OCI-LY7 (cell line): ENCODE data around the gene BLTP3A.

Source experiments
- CTCF ChIP-seq: fragments of 200-600 bp; sonication (generic); conservative IDR thresholded peaks from 2 replicates; pipeline ENCODE4 v1.5.1; 2014; ENCODE audit warnings: mild to moderate bottlenecking, antibody characterized with exemption, low read length, moderate library complexity, mixed read lengths
- EZH2phosphoT487 ChIP-seq: fragments of 200-600 bp; sonication (generic); IDR thresholded peaks from 2 replicates; pipeline ENCODE4 v1.6.1; 2018; ENCODE audit warnings: low read depth, borderline replicate concordance, mild to moderate bottlenecking, mixed run types, antibody characterized with exemption, low read length, moderate library complexity, mixed read lengths

GRCh38 chr6:34773916-34774315 is 18.0 kb upstream of the BLTP3A start:
- no peak for TF ChIP-seq CTCF
- TF ChIP-seq EZH2phosphoT487 = no peak
